ENCODE results near the gene SEMA7A.

Gene SEMA7A

GRCh38 chr15:74383286-74383685 is 50.5 kb downstream of the SEMA7A start:
- H3K79me2 ChIP-seq (ENCODE audit: control insufficient read depth, low read length) = no peaks in the 10 kb centered on the region
- peaks cover 13% of the 10 kb centered on the region for H4K20me1 ChIP-seq (ENCODE audit: control insufficient read depth, insufficient read depth, low read depth, low read length)
- H3K27ac ChIP-seq (ENCODE audit: low read depth, low read length) = no peak overlapping the region
- no peaks in the 10 kb centered on the region for H3K9me2 ChIP-seq (replicated peaks; ENCODE audit: control insufficient read depth, low read length)
- H3K4me3 ChIP-seq (ENCODE audit: low read length) = no peak overlapping the region
- no peaks in the 10 kb centered on the region for H3K36me3 ChIP-seq (ENCODE audit: control insufficient read depth, low read length)
- no peaks in the 10 kb centered on the region for H3F3A ChIP-seq (ENCODE audit: control insufficient read depth, insufficient read depth)
- no peak for TF ChIP-seq CTCF (IDR thresholded peaks at IDR 0.05; ENCODE audit: low read depth, low read length, poor library complexity, severe bottlenecking)
- no peak for TF ChIP-seq EZH2phosphoT487 (IDR thresholded peaks at IDR 0.05; ENCODE audit: borderline replicate concordance, low read length)
- peaks cover 28% of the 10 kb centered on the region for H3K4me1 ChIP-seq (ENCODE audit: control insufficient read depth, low read length)
- H3K4me2 ChIP-seq (ENCODE audit: low read length) = no peak overlapping the region
- no peaks in the 10 kb centered on the region for H3K9me3 ChIP-seq (ENCODE audit: control insufficient read depth, insufficient read depth, low read length)
- peaks cover 83% of the 10 kb centered on the region for H3K27me3 ChIP-seq (ENCODE audit: control insufficient read depth, low read length)

- H3K79me2 ChIP-seq (ENCODE audit: control insufficient read depth, low read length) = no peaks in the 10 kb centered on the region
- no peaks in the 10 kb centered on the region for H3K36me3 ChIP-seq (ENCODE audit: control insufficient read depth, low read length)
- no peak overlapping the region for H3K27ac ChIP-seq (ENCODE audit: low read depth, low read length)
- no peaks in the 10 kb centered on the region for H3K9me3 ChIP-seq (ENCODE audit: control insufficient read depth, insufficient read depth, low read length)
- no peak for TF ChIP-seq EZH2phosphoT487 (IDR thresholded peaks at IDR 0.05; ENCODE audit: borderline replicate concordance, low read length)
- TF ChIP-seq CTCF (IDR thresholded peaks at IDR 0.05; ENCODE audit: low read depth, low read length, poor library complexity, severe bottlenecking) = peak; percentile 98
- peaks cover 13% of the 10 kb centered on the region for H4K20me1 ChIP-seq (ENCODE audit: control insufficient read depth, insufficient read depth, low read depth, low read length)
- no peak overlapping the region for H3K4me2 ChIP-seq (ENCODE audit: low read length)
- H3K9me2 ChIP-seq (replicated peaks; ENCODE audit: control insufficient read depth, low read length) = no peaks in the 10 kb centered on the region
- peaks cover 83% of the 10 kb centered on the region for H3K27me3 ChIP-seq (ENCODE audit: control insufficient read depth, low read length)
- H3K4me3 ChIP-seq (ENCODE audit: low read length) = no peak overlapping the region
- no peaks in the 10 kb centered on the region for H3F3A ChIP-seq (ENCODE audit: control insufficient read depth, insufficient read depth)
- peaks cover 28% of the 10 kb centered on the region for H3K4me1 ChIP-seq (ENCODE audit: control insufficient read depth, low read length)
These were observed 51.5 kb downstream of the SEMA7A start for GRCh38 chr15:74382004-74382816.

- no peaks in the 10 kb centered on the region for H3F3A ChIP-seq (ENCODE audit: control insufficient read depth, insufficient read depth)
- TF ChIP-seq EZH2phosphoT487 (IDR thresholded peaks at IDR 0.05; ENCODE audit: borderline replicate concordance, low read length) (no peak), CTCF (IDR thresholded peaks at IDR 0.05; ENCODE audit: low read depth, low read length, poor library complexity, severe bottlenecking) (no peak)
- no peaks in the 10 kb centered on the region for H3K79me2 ChIP-seq (ENCODE audit: control insufficient read depth, low read length)
- peaks cover 28% of the 10 kb centered on the region for H3K4me1 ChIP-seq (ENCODE audit: control insufficient read depth, low read length)
- H3K27me3 ChIP-seq (ENCODE audit: control insufficient read depth, low read length) = peaks cover 81% of the 10 kb centered on the region
- no peaks in the 10 kb centered on the region for H3K9me3 ChIP-seq (ENCODE audit: control insufficient read depth, insufficient read depth, low read length)
- no peak overlapping the region for H3K4me3 ChIP-seq (ENCODE audit: low read length)
- peaks cover 7% of the 10 kb centered on the region for H4K20me1 ChIP-seq (ENCODE audit: control insufficient read depth, insufficient read depth, low read depth, low read length)
- H3K36me3 ChIP-seq (ENCODE audit: control insufficient read depth, low read length) = no peaks in the 10 kb centered on the region
- H3K4me2 ChIP-seq (ENCODE audit: low read length) = no peak overlapping the region
- no peak overlapping the region for H3K27ac ChIP-seq (ENCODE audit: low read depth, low read length)
- no peaks in the 10 kb centered on the region for H3K9me2 ChIP-seq (replicated peaks; ENCODE audit: control insufficient read depth, low read length)
These were observed 52.3 kb downstream of the SEMA7A start for GRCh38 chr15:74381481-74381880.
